Lower leg skin (tissue), 3 donors: ENCODE measurements around the gene CHD2.

Source experiments
- CTCF ChIP-seq, 3 donors: fragments of 450-650 bp; IDR thresholded peaks; one replicate each; pipeline ENCODE4 v1.5.1; 2016; ENCODE audit warnings: antibody characterized with exemption in 3 of 3, mild to moderate bottlenecking in 3 of 3, moderate library complexity in 2 of 3
- POLR2A ChIP-seq, 2 donors: fragments of 450-650 bp; IDR thresholded peaks; one replicate each; pipeline ENCODE4 v1.6.1; 2016 to 2017; ENCODE audit warnings: antibody characterized with exemption in 2 of 2, mild to moderate bottlenecking in 1 of 2, moderate library complexity in 1 of 2

GRCh38 chr15:93037820-93038705 lies 137.9 kb downstream of the CHD2 start:
- TF ChIP-seq POLR2A (IDR thresholded peaks at IDR 0.05) (no peak), CTCF (IDR thresholded peaks at IDR 0.05) (no peak)
